HG02678 (cell line): Measurements from ENCODE around the gene PARD6A.
"Not testable (repeated sequence)": the region's sequence is repeated elsewhere in the genome, so short reads cannot be mapped to it uniquely, and the experiment has no call there.

ENCODE experiments used
- ATAC-seq: cut with Tn5 transposase; IDR thresholded peaks from one replicate; pipeline ENCODE4 v1.9.1; 2021; ENCODE audit warnings: mild to moderate bottlenecking, moderate library complexity; ENCODE audit not compliant: unreplicated experiment

The PARD6A gene

DNA sequence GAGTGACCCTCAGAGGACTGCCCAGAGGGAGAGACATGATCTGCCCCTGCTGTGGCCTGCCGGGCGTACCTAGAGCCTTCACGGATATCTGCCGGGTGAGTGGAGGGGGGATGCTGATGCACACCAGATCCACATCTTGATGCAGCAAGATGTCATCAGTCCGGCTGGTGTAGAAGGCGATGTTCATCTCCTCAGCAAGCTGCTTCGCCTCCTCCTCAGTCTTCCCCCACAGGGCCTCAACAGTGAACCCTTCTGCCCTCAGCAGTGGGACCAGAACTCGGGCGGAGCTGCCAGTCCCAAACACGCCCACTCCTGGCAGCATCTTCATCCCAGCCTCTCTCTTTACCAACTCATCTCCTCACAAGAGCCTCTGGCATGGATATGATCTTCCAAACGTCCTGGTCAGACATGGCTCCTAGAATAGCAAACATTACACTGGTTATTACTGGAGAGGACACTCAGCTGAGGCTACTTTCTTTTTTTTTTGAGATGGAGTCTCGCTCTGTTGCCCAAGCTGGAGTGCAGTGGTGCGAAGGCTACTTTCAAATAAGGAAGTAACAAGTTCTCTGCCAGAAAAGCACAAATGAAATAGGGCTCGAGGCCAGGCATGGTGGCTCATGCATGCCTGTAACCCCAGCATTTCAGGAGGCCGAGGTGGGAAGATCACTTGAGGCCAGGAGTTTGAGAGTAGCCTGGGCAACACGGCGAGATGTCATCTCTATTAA, 24.8 kb downstream of the PARD6A start:
- no peak for ATAC-seq

DNA sequence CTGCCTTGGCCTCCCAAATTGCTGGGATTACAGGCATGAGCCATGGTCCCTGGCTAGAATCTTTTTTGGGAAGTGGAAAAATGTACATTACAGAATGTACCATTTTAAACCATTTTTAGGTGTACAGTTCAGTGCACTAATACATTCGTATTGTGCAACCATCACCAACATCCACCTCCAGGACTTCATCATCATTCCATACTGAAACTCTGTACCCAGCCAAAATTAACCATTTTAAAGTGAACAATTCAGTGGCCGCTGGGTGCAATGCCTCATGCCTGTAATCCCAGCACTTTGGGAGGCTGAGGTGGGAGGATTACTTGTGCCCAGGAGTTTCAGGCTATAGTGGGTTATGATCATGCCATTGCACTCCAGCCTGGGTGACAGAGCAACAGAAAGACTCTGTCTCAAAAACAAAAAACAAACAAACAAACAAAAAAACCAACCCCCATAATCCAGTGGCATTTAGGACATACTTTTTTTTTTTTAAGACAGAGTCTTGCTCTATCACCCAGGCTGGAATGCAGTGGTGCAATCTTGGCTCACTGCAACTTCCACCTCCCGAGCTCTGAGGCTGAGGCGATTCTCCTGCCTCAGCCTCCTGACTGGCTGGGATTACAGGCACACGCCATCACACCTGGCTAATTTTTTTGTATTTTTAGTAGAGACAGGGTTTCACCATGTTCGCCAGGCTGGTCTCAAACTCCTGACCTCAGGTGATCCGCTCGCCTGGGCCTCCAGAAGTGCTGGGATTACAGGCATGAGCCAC, 32.9 kb downstream of the PARD6A start:
- ATAC-seq = not testable (repeated sequence)

DNA sequence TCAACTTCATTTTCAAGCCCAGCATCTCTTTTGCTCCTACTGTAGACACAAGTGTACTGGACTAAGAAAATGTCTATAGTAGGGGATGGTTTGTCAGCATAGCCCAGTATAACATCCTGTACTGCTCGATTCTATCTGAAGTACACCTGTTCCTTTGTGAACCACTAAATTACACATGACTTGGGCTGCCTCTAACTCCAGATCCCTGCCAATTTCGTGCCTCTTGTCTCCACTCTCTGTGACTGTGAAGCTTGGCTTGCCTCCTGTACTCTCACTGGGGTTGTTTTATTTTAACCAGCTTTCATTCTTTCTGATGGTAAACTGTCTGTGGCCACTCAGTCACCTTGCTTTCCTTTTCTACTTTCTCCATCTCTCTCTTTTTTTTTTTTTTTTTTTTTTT, 33.9 kb downstream of the PARD6A start:
- ATAC-seq = no peak

DNA sequence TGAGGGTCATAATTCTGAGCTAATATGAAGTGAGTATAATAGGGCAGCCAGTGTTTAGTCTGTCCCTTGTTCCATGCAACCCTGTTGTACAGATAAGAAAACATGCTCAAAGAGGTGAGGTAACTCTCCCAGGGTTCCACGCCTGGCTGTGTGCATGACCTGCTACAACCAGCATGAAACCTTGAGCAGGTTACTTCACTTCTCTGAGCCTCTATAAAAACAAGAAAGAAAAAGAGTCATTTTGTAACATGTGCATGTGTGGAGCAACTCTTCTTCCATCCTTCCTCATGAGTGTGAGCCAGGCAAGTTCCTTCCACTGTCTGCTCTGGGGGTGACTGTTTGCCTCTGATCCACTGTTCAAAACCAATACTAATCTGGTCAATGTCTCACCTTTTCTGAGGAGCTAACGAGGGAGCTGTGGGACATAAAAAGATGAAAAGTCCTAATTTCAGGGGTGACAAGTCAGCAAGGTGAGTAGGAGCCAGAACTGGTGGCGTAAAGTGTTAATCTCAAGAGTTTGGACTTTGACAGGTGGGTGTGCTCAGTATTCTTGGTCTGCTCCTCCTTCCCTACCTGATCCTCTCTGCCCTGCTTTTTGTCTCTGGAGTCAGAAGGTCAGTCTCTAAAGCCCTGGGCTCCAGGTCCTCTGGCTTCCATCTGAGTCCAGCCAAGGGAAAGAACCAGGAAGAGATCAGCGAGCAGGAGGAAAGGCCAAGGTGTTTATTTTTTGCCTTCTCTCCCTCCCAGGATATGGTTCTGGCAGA, 36.8 kb downstream of the PARD6A start:
- no peak for ATAC-seq

DNA sequence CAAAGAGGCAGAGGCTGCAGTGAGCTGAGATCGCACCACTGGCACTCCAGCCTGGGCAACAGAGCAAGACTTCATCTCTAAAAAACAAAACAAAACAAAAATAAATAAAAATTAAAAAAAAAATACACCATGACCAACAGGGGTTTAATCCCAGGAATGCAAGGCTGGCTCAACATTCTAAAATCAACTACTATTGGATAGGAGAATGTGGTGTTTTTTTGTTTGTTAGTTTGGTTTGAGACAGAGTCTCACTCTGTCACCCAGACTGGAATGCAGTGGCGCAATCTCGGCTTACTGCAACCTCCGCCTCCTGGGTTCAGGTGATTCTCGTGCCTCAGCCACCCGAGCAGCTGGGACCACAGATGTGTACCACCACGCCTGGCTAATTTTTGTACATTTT, 38.5 kb downstream of the PARD6A start:
- no peak for ATAC-seq

DNA sequence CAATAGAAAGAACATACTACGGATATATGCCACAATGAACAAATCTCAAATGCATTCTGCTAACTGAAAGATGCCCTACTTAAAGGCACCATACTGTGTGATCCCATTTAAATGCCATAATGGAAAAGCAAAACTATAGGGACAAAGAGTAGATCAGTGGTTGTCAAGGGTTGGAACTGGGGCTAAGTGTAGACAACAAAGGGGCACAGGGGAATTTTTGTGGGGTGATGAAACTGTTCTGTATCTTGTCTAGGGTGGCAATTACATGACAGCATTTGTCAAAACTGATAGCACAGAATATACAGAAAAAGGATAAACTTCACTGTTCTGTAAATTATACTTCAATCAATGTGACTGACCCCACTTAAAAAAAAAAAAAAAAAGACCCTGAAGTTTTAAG, 40.7 kb downstream of the PARD6A start:
- ATAC-seq = no peak

DNA sequence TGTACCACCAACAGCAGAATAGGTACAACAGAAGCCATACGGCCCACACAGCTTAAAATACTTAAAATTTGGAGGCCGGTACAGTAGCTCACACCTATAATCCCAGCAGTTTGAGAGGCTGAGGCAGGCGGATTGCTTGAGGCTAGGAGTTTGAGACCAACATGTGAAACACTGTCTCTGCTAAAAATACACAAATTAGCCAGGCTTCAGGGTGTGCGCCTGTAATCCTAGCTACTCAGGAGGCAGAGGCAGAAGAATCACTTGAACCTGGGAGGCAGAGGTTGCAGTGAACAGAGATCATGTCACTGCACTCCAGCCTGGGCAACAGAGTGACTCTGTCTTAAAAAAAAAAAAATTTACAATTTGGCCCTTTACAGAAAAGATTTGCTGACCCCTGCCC, 41.4 kb downstream of the PARD6A start:
- no peak for ATAC-seq

DNA sequence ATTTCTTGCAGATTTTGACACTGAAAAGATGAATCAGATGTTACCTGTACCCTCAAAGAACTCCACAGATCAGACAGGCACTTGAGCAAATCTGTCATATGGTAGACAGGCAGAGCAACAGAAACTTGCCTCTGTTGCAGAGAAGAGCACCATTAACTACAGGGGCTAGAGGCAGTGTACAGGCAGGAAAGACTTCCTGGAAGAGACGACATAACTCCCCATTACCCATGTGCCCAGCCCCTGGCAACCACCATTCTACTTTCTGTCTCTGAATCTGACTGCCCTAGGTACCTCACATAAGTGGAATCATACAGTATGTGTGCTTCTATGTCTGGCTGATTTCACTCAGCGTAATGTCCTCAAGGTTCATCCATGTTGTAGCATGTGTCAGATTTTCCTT, 42.9 kb downstream of the PARD6A start:
- ATAC-seq = no peak

DNA sequence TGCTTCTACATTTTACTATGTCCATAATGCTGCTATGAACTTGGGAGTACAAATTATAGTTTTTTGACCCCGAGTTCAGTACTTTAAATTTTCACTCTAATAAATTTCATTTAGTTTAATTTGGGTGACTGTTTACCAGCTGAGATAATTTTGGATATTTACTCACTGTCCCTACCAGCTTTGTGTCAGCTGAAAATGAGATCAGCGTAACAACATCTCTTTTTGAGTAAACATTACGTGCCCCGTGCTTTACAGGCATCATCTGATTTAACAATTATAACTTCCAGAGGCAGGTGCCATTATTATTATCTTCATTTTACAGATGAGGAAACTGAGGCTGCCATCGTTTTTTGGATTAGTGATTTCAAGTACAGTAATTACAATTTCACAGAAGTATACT, 43.4 kb downstream of the PARD6A start:
- no peak for ATAC-seq

DNA sequence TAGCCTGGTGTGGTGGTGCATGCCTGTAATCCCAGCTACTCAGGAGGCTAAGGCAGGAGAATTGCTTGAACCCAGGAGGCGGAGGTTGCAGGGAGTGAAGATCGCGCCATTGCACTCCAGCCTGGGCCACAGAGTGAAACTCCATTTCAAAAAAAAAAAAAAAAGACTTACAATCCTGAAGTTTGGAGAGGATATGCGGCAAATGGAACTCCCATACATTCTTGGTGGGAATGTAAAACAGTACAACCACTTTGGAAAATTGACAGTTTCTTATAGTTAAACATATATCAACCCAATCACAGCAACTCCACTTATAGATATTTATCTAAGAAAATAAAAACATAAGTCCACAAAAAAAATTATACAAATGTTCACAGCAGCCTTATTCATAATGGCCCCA, 46.5 kb downstream of the PARD6A start:
- ATAC-seq = no peak

DNA sequence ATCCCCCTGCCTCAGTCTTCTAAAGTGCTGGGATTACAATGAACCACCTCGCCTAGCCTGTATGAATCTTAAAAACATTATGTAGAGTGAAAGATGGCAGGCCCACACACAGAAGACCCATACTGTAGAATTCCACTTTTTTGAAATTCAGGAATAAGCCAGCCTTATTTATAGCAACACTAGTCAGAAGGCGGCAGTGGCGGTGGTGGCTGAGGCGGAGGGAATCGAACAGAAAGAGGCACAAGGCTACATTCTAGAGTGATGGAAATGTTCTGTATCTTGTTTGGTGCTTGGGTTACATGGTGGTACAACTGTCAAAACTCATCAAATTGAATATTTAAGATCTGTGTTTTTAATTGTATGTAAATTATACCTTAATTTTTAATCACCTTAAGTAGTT, 47.0 kb downstream of the PARD6A start:
- ATAC-seq = no peak

DNA sequence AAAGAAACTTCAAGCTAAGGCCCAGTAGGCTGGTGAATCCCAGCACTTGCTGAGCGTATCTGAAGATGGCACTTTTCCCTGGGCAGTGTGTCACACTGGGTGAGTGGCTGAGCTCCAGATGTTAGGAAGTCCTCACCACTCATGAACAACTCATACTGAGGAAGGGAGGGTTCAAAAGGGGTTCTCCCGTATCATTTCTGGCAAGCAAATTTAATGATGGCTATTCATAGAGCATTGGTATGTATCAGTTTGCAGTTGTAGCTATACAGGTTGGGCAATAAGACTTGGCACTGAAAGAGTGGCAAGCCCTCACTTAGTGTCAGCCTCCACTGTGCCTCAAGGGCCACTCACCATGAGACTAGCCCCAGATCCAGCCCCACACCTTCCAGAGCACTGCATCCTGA, 47.6 kb downstream of the PARD6A start:
- ATAC-seq = no peak

DNA sequence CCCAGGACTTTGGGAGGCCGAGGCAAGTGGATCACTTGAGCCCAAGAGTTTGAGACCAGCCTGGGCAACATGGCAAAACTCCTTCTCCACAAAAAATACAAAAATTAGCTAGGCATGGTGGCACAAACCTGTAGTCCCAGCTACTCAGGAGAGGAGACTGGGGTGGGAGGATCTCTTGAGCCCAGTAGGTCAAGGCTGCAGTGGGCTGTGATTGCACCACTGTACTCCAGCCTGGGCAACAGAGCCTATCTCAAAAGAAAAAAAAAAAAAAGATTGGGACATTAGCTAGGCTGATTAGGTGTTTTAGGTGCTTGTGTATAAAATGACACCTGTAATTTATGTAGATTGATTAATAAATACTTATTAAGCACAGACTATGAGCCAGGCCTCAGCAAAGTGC, 48.3 kb downstream of the PARD6A start:
- no peak for ATAC-seq

DNA sequence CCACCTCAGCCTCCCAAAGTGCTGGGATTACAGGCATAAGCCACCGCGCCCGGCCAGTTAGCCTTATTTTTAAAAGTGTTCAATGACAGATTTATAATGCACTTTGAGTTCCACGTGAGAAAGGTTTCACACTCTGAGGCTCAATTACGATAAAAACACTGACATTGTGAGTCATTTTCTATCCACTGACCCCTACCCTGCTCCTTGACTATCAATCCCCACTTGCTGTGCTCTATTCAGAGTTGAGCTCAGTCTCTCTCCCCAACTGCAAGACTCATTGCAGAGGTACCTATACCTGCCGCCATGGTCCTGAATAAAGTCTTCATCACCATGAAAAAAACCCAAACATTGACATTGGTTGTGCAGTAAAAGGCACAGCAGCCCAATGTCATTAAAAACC, 49.8 kb downstream of the PARD6A start:
- no peak for ATAC-seq
